HG03354 (cell line): ENCODE measurements around the gene NPHP4.

ENCODE experiments used
- ATAC-seq: cut with Tn5 transposase; IDR thresholded peaks from one replicate; pipeline ENCODE4 v1.9.1; 2021; ENCODE audit warnings: mild to moderate bottlenecking; ENCODE audit not compliant: unreplicated experiment, poor library complexity, severe bottlenecking

Gene NPHP4

GRCh38 chr1:5992026-5992813, at the start of gene NPHP4:
Gene NPHP4 (minus strand): TSS chr1:5992425. CDS start chr1:5986289, 6,136 bp downstream.
- ATAC-seq = peak; percentile 90

- ATAC-seq = no peak
Measured at GRCh38 chr1:6041432-6042062, 49.3 kb upstream of the NPHP4 start.

- no peak for ATAC-seq
Measured at GRCh38 chr1:6040861-6041415, 48.7 kb upstream of the NPHP4 start.

- no peak for ATAC-seq
Measured at GRCh38 chr1:6040444-6040843, 48.2 kb upstream of the NPHP4 start.

GRCh38 chr1:6039031-6039430, 46.8 kb upstream of the NPHP4 start:
- ATAC-seq = no peak

- no peak for ATAC-seq
Measured at GRCh38 chr1:6038603-6039002, 46.4 kb upstream of the NPHP4 start.

GRCh38 chr1:6037338-6037762, 45.1 kb upstream of the NPHP4 start:
- peak; percentile 89 for ATAC-seq

GRCh38 chr1:6035719-6036118, 43.5 kb upstream of the NPHP4 start:
- ATAC-seq = no peak

GRCh38 chr1:6035303-6035702, 43.1 kb upstream of the NPHP4 start:
- no peak for ATAC-seq

GRCh38 chr1:6034750-6035096, 42.5 kb upstream of the NPHP4 start:
- ATAC-seq = no peak

GRCh38 chr1:6033986-6034749, 41.9 kb upstream of the NPHP4 start:
- ATAC-seq = no peak

GRCh38 chr1:6033124-6033523, 40.9 kb upstream of the NPHP4 start:
- ATAC-seq = no peak

- no peak for ATAC-seq
Measured at GRCh38 chr1:6030547-6031261, 38.5 kb upstream of the NPHP4 start.

- no peak for ATAC-seq
Measured at GRCh38 chr1:6030132-6030531, 37.9 kb upstream of the NPHP4 start.

GRCh38 chr1:6029351-6029750, 37.1 kb upstream of the NPHP4 start:
- no peak for ATAC-seq

- peak; percentile 30 for ATAC-seq
Measured at GRCh38 chr1:6028042-6028850, 36.0 kb upstream of the NPHP4 start.

GRCh38 chr1:6027591-6027990, 35.4 kb upstream of the NPHP4 start:
- no peak for ATAC-seq

- peak; percentile 78 for ATAC-seq
Measured at GRCh38 chr1:6026095-6026809, 34.0 kb upstream of the NPHP4 start.
